Lower leg skin (tissue), 4 donors: ENCODE results near the gene PRC1. TPM values are rescaled to one million over a fixed set of nuclear protein-coding genes. Genes with fewer than 3 reads are reported as not detected.
A peak's percentile ranks its signal among the peaks of the same experiment; 100 is the strongest.
"Not testable (repeated sequence)": the region's sequence is repeated elsewhere in the genome, so short reads cannot be mapped to it uniquely, and the experiment has no call there.

Source experiments
- DNase-seq, 2 donors: peaks; one replicate each; pipeline ENCODE4 v3.0.0-alpha.2; 2019; ENCODE audit warnings: low spot score in 2 of 2
- H3K4me3 ChIP-seq: fragments of 200-600 bp; sonication (generic); 2 replicates; pipeline ENCODE4 v1.5.1; 2017; ENCODE audit warnings: mild to moderate bottlenecking, low read depth; ENCODE audit not compliant: poor library complexity, severe bottlenecking
- POLR2A ChIP-seq, 2 donors: fragments of 450-650 bp; IDR thresholded peaks; one replicate each; pipeline ENCODE4 v1.6.1; 2016 to 2017; ENCODE audit warnings: antibody characterized with exemption in 2 of 2, mild to moderate bottlenecking in 1 of 2, moderate library complexity in 1 of 2
- WGBS, 2 donors: methylation state at CpG; one replicate each; pipeline ENCODE4 v1.1.5; 2018; 5-methylcytosine and 5-hydroxymethylcytosine counted together
- intact Hi-C: fragments of 100-400 bp; cut with DNase I; formaldehyde crosslinking; loops from one replicate; pipeline ENCODE4 v1.15.0; 2023; ENCODE audit warnings: low total_unique reads
- total RNA-seq, 4 donors: library from RNA; depleted of rRNA; stranded (reverse); fragments of >200 nt; gene quantifications; one replicate each; pipeline ENCODE4 v1.1.0, GENCODE V29; 2016
- TF ChIP-seq, protein P1 (sequence below), 3 donors: fragments of 450-650 bp; IDR thresholded peaks; one replicate each; pipeline ENCODE4 v1.5.1; 2016; ENCODE audit warnings: antibody characterized with exemption in 3 of 3, mild to moderate bottlenecking in 3 of 3, moderate library complexity in 2 of 3

PRC1 gene
- total RNA-seq, 4 donors from 2014 or later, result 16.3 to 24.4 (median 19.5) TPM

DNA sequence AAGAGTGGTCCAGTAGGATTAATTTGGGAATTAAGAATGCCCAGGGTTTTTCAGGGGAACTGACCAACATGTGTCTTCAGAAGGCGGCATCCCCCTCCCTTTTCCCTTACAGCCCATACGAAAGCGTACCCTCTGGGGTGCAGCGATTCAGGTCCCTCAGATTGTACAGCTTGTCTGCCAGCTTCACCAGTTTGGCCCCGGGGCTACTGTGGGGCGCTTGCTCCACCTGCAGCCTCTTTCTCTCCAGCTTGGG lies 62.8 kb downstream of the PRC1 start:
- no peak for DNase-seq
- H3K4me3 ChIP-seq, result no peak overlapping the region
- WGBS, 2 donors, result 22 to 33% methylated on average over 6 of the region's 6 CpGs
- intact Hi-C loops, result no loop called here
- no peak for TF ChIP-seq POLR2A (IDR thresholded peaks at IDR 0.05)
- TF ChIP-seq, protein P1, sequence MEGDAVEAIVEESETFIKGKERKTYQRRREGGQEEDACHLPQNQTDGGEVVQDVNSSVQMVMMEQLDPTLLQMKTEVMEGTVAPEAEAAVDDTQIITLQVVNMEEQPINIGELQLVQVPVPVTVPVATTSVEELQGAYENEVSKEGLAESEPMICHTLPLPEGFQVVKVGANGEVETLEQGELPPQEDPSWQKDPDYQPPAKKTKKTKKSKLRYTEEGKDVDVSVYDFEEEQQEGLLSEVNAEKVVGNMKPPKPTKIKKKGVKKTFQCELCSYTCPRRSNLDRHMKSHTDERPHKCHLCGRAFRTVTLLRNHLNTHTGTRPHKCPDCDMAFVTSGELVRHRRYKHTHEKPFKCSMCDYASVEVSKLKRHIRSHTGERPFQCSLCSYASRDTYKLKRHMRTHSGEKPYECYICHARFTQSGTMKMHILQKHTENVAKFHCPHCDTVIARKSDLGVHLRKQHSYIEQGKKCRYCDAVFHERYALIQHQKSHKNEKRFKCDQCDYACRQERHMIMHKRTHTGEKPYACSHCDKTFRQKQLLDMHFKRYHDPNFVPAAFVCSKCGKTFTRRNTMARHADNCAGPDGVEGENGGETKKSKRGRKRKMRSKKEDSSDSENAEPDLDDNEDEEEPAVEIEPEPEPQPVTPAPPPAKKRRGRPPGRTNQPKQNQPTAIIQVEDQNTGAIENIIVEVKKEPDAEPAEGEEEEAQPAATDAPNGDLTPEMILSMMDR (IDR thresholded peaks at IDR 0.05), result no peak

DNA sequence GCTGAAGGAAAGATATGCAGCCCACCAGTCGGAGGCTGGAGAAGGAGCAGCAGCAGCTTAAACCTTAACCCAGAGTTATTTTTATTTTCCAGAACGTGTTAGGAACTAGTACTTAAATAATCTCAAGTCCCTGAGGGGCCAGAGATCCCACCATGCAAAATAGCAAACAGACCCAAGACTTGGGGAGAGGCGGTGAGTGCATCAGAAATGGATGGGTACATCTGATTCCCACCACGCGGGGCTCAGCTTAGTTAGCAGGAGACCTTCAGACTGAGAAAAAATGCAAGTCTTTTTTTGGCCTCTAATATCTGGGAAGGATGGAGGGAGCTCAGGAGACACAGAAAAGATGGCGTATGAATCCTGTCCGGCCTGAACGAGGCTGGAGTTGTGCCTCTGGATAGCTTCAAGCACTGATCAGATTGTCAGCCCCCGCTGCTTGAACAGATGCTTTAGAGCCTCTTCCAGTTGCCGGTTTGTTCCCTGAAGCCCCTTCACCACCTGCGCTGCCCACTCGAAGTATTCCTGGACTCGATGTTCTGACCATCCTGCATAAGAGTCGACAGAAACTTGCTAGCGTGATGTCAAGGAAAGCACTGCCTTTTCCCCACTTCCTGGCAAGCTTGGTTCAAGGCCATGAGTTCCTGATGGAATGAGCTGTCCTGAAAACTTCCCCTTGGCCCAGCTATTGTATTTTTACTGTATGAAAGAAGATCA lies 63.3 kb downstream of the PRC1 start:
- no peak overlapping the region for H3K4me3 ChIP-seq
- TF ChIP-seq POLR2A (IDR thresholded peaks at IDR 0.05), result no peak
- TF ChIP-seq, protein P1 (IDR thresholded peaks at IDR 0.05), result no peak
- WGBS, 2 donors, result 62 to 71% methylated on average over 15 of the region's 15 CpGs
- intact Hi-C loops, result no loop called here
- DNase-seq, result no peak

DNA sequence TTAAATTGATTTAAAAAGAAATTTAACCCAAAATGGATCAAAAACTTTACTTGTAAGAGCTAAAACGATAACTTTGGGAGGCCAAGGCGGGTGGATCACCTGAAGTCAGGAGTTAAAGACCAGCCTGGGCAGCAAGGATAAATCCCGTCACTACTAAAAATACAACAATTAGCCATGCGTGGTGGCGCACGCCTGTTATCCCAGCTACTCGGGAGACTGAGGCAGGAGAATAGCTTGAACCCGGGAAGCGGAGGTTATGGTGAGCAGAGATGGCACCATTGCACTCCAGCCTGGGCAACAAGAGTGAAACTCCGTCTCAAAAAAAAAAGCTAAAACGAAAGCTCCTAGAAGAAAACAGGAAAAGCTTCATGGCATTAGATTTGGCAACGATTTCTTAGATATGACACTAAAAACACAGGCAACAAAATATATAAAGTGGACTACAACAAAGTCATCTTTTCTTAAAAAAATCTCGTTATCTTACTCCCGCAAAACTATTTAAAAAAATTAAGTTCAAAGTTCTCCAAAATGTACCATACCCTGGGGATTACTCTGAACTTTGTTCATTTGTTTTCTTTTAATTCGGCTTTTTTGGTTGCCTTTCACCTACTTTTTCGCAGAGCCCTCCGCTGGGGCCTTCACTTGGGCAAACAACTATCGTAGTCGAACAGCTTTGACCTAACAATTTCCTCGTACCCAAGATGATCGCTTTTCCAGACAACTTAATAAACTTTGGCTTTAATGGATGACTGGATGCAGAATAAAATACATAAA lies 64.9 kb downstream of the PRC1 start:
- TF ChIP-seq, protein P1 (IDR thresholded peaks at IDR 0.05), result no peak
- TF ChIP-seq POLR2A (IDR thresholded peaks at IDR 0.05), result no peak
- H3K4me3 ChIP-seq, result peak overlapping the region; percentile 55
- intact Hi-C loops, result no loop called here
- DNase-seq, result no peak
- 40 to 44% methylated on average over 21 of the region's 21 CpGs for WGBS, 2 donors

DNA sequence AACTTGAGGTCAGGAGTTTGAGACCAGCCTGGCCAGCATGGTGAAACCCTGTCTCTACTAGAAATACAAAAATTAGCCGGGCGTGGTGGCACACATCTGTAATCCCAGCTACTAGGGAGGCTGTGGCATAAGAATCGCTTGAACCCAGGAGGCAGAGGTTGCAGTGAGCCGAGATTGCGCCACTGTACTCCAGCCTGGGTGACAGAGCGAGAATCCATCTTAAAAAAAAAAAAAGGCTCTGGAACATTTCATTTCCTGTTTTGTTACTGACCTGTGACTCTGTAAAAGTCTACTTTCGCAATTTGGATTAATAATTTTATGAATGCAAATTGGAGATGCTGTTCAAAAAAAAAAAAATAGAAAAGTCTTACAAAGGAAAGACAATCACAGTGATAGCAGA lies 66.2 kb downstream of the PRC1 start:
- DNase-seq, intact Hi-C loops, H3K4me3 ChIP-seq: not testable (repeated sequence)
- 91% methylated on average over 7 of the region's 7 CpGs for WGBS, 2 donors

DNA sequence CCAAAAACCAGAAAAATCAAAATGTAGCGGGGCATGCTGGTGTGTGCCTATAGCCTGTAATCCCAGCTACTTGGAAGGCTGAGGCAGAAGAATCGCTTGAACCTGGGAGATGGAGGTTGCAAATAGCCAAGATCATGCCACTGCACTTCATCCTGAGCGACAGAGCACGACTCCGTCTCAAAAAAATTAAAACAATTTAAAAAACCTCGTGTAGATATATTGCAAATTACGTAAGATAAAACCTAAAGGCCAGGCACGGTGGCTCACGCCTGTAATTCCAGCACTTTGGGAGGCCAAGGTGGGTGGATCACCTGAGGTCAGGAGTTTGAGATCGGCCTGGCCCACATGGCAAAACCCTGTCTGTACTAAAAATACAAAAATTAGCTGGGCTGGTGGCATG lies 67.6 kb downstream of the PRC1 start:
- DNase-seq, intact Hi-C loops, H3K4me3 ChIP-seq: not testable (repeated sequence)
- 93 to 94% methylated on average over 10 of the region's 10 CpGs for WGBS, 2 donors

DNA sequence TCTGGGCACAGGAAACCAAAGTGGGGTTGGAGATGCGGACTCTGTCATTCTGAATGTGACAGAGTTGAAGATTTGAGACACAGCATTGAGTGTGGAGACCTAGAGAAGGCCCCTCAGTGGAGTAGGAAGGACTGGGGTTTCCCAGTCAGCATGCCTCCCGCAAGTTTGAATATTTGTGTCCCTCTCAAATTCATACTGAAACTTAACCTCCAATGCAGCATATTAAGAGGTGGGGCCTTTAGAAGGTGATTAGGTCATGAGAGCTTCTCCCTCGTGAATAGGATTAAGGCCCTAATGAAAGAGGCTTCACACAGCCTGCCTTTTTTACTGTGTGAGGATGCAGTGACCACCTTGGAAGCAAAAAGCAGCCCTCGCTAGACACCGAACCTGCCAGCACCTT lies 70.0 kb downstream of the PRC1 start:
- TF ChIP-seq, protein P1 (IDR thresholded peaks at IDR 0.05), result no peak
- no peak for TF ChIP-seq POLR2A (IDR thresholded peaks at IDR 0.05)
- intact Hi-C loops, result no loop called here
- H3K4me3 ChIP-seq, result no peak overlapping the region
- 87 to 91% methylated on average over 5 of the region's 5 CpGs for WGBS, 2 donors
- DNase-seq, result no peak

DNA sequence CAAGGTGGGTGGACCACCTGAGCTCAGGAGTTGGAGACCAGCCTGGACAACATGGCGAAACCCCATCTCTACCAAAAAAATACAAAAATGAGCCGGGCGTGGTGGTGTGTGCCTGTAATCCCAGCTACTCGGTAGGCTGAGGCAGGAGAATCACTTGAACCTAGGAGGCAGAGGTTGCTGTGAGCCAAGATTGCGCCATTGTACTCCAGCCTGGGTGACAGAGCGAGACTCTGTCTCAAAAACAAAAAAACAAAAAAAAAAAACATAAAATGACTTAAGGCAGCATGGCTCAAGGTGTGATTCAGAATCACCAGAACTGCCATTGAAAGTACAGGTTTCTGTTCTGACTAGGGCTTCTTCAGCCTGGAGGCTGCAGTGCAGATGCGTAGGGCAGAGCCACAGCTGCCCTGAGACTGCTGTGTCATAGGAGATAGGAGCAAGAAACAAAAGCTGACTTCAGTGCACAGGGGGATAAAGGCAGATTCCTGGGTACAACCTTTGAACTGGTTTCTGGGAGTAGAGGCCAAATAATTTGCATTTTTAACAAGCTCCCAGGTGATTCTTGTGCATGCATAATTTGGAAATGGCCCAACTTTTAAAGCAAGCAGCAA lies 71.5 kb downstream of the PRC1 start:
- WGBS, 2 donors, result 92% methylated on average over 7 of the region's 7 CpGs
- intact Hi-C loops, H3K4me3 ChIP-seq, DNase-seq: not testable (repeated sequence)
